Epidermal melanocyte (primary cell): ENCODE results near the gene STK24.
"Not testable (repeated sequence)": the region's sequence is repeated elsewhere in the genome, so short reads cannot be mapped to it uniquely, and the experiment has no call there.

Experiments used
- DNase-seq: peaks from one replicate; pipeline ENCODE4 v3.0.0; 2011; ENCODE audit warnings: low spot score; ENCODE audit not compliant: insufficient read length

Gene STK24

GRCh38 chr13:98582947-98583346 is 6.0 kb upstream of the STK24 start:
- DNase-seq, result no peak

- DNase-seq, result no peak
Observed at GRCh38 chr13:98581971-98582702, 5.2 kb upstream of the STK24 start.

- no peak for DNase-seq
Observed at GRCh38 chr13:98581381-98581780, 4.5 kb upstream of the STK24 start.

- no peak for DNase-seq
Observed at GRCh38 chr13:98580420-98580819, 3.5 kb upstream of the STK24 start.

GRCh38 chr13:98577836-98578285 is 954 bp upstream of the STK24 start:
- DNase-seq, result no peak

- DNase-seq, result no peak
Observed at GRCh38 chr13:98576200-98576945, 534 bp downstream of the STK24 start.

- no peak for DNase-seq
Observed at GRCh38 chr13:98575904-98576199, 1.1 kb downstream of the STK24 start.

GRCh38 chr13:98575009-98575903 is 1.7 kb downstream of the STK24 start:
- no peak for DNase-seq

GRCh38 chr13:98571955-98572662 is 4.8 kb downstream of the STK24 start:
- DNase-seq, result peak; percentile 48

GRCh38 chr13:98570929-98571372 is 6.0 kb downstream of the STK24 start:
- no peak for DNase-seq

- not testable (repeated sequence) for DNase-seq
Observed at GRCh38 chr13:98569494-98570367, 7.2 kb downstream of the STK24 start.

- no peak for DNase-seq
Observed at GRCh38 chr13:98568918-98569317, 8.0 kb downstream of the STK24 start.

- no peak for DNase-seq
Observed at GRCh38 chr13:98567140-98567539, 9.8 kb downstream of the STK24 start.

- peak; percentile 48 for DNase-seq
Observed at GRCh38 chr13:98565726-98566565, 11.0 kb downstream of the STK24 start.

GRCh38 chr13:98564204-98564603 is 12.7 kb downstream of the STK24 start:
- DNase-seq, result no peak

- no peak for DNase-seq
Observed at GRCh38 chr13:98563071-98563470, 13.8 kb downstream of the STK24 start.

GRCh38 chr13:98559169-98559568 is 17.7 kb downstream of the STK24 start:
- no peak for DNase-seq

GRCh38 chr13:98557937-98558792 is 18.7 kb downstream of the STK24 start:
- no peak for DNase-seq
